ENCODE results near the gene ARHGAP27.
"Not testable (repeated sequence)": the region's sequence is repeated elsewhere in the genome, so short reads cannot be mapped to it uniquely, and the experiment has no call there.

The ARHGAP27 gene

GRCh38 chr17:45446872-45447625 is 14.4 kb upstream of the ARHGAP27 start:
- DNase-seq, result not testable (repeated sequence)

DNA sequence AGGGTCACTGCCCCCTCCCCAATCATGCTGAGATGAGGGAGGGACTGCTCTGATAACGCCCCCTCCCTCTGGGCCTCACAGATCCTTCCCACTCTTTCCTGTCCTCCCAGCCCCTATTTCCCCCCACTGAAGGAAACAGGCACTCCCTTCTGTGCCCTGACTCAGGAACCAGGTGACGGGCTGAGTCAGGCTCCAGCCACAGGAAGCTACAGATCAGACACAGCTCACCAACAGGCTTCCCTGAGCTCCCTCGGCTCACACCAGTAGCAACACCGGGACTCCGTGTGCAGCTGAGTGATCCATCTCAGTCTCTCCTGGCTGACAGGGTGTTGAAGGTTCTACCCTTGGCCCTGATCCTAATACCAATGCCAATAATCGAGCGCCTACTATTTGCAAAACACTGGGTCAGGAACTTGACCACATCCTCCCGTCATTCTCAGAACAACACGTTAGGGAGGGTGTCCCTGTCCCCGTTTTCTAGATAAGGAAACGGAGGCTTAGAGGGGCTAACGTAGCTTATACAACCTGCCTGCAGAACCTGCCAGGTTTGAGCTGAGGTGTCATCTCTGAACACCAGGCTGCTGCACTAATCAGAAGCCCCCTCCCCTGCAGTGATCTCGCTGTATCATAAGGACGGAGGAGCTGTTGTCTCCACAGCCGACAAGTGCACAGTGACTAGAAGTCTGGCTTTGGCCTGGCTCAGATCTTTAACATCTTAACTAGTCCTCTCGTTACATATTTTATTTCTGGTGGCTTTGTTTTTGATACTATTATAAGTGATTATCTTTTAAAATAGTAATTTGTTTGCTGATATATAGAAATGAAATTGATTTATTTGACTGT is 13.5 kb upstream of the ARHGAP27 start:
- not testable (repeated sequence) for DNase-seq

- not testable (repeated sequence) for DNase-seq
Measured at GRCh38 chr17:45444856-45445820, 12.5 kb upstream of the ARHGAP27 start.

- not testable (repeated sequence) for DNase-seq
Measured at GRCh38 chr17:45444301-45444700, 11.6 kb upstream of the ARHGAP27 start.

DNA sequence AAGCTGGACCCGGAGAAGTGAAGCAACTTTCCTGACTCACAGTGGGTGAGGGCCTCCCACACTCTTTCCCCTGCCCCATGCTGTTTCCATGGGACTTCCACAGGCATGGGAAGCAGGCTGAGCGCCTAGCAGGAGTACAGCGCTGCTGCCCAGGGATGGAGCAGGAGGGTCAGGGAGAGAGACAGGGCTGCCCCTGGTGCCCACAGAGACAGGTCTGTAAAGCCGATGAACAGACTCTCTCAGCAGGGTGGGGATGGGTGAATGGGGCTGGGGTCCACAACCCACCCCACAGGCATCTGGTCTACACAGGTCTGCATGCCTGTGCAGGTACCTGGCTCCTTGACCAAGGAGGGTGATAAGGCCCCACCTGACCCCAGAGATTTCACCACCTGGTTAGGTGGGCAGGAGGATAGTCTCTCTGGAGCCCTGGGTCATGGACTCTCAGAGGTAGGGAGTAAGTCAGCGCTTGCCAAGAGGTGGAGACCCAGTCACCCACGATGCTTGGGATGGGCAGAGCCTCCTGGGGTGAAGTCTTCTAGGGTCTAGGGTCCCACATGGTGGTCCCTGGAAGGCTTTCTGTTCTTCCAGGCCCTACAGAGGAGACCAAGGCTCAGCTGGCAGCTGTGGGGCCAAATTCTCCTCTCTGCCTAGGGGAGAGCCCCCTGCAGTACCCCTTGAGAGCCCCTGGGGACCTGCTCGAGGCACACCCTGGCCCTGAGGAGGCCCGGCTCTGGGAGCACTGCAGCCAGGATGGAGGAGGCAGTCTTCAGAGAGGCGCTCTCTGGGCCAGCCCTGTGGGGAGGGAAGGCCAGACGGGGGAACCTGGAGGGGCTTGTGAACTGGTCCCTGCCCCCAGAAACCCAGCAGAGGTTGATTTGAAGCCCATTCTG is 10.9 kb upstream of the ARHGAP27 start:
- not testable (repeated sequence) for DNase-seq

DNA sequence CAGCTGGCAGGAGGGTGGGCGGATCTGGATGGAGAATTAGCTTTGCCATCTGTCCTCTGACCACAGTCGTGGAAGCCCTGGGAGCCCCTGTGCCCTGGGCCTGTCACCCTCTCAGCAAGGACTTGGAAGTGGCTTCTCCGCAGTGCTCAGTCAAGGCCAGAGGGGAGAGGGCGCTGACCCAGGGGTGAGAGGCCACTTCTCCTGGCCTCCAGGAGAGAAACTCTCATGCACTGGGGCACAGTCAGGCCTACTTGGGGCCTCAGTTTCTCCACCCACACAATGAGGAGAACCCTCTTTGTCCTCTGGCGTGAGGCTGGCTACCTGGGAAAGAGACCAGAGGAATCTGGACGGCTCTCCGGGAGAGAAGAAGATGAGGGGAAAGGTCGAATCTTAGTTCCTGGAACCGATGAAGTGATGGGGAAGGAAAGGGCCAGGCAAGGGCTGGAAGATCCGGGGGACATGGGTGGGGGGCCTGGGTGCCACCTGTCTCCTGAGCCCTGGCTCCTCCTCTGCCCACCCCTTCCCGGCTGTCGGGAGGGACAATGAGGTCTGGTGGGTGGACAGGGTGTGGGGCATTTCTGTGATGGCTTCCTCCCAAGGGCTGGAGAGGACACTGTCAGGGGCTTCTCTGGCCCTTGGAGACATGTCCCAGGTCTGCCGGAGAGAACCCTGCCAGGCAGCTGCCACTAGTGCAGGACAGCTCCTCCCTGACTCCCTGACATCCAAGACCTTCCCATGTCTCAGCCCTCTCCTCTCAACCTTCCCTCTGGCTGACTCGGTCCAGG is 9.0 kb upstream of the ARHGAP27 start:
- no peak for DNase-seq

GRCh38 chr17:45440839-45441515 is 8.3 kb upstream of the ARHGAP27 start:
- DNase-seq, result not testable (repeated sequence)

GRCh38 chr17:45440161-45440778 is 7.6 kb upstream of the ARHGAP27 start:
- no peak for DNase-seq

- DNase-seq, result no peak
Measured at GRCh38 chr17:45438931-45439610, 6.4 kb upstream of the ARHGAP27 start.

DNA sequence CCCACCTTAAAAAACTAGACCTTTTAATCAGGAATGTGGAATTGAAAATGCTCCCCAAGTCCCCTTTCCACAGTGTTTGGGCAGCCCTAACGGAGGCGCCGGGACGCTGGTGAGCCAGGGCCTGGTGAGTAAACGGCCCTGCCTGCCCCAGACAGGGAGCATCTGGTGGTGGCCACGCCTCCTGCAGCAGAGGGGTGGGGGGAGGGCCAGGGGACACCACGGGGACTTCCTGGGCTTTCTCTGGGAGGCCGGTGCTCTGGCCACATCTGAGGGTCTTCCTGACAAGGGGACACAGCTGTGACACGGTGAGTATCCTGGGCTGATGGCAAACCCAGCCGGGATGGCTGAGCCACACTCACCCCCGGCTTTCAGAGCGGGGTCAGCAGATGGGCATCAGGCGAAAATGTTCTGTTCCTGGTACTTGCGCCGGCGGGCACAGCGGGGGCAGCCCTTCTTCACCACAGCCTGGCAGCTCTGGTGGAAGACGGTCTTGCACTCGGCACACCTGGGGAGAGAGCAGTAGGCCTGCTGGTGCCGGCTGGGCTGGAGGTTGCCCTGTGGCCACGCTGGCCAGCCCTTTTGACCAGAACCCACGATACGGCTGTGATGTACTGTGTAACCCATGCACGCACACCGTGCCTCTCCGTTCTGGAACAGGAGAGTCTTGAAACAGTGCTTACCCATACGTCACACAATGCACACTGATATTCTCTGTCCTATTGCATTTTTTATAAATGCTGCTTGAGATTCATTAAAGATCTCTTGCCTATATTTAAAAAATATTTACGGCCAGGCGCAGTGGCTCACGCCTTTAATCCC is 5.0 kb upstream of the ARHGAP27 start:
- DNase-seq, result no peak

- no peak for DNase-seq
Measured at GRCh38 chr17:45436625-45437464, 4.2 kb upstream of the ARHGAP27 start.

GRCh38 chr17:45436161-45436560 is 3.5 kb upstream of the ARHGAP27 start:
- DNase-seq, result no peak

DNA sequence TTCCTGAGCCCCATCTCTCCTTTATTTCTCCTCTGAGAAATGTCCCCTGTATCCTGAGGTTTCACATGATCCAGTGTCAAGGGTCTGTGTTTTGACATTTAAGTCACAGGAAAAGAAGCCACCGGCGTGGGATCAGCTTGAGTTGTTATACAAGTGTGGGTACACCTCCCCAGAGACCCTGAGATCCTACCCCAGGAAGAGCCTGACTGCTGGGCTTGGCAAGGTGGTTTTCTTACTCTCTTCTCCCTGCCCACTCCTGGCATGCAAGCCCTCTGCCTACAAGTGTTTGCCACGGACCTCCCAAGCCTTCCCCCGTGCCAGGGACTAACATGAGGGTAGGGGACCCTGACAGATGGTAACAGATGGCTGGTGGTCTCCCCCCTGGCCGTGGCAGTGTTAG is 2.8 kb upstream of the ARHGAP27 start:
- no peak for DNase-seq

- DNase-seq, result no peak
Measured at GRCh38 chr17:45433159-45433535, 477 bp upstream of the ARHGAP27 start.

- DNase-seq, result peak; percentile 60
Measured at GRCh38 chr17:45431531-45432404, 902 bp downstream of the ARHGAP27 start.

All from activated effector memory CD4-positive, alpha-beta T cell treated with Interleukin-2 at 50 U/mL for 16 hours (primary cell).